Activated CD4-positive, alpha-beta T cell treated with anti-CD3 and anti-CD28 coated beads, Interleukin-2, amount 50 U/mL, for 48 hours (primary cell): ENCODE data around the gene OR56A4.
"Not testable (repeated sequence)": the region's sequence is repeated elsewhere in the genome, so short reads cannot be mapped to it uniquely, and the experiment has no call there.

Source experiments
- DNase-seq, 2 experiments: peaks; one replicate each; pipeline ENCODE4 v3.0.0-alpha.2; 2020

OR56A4 gene, protein sequence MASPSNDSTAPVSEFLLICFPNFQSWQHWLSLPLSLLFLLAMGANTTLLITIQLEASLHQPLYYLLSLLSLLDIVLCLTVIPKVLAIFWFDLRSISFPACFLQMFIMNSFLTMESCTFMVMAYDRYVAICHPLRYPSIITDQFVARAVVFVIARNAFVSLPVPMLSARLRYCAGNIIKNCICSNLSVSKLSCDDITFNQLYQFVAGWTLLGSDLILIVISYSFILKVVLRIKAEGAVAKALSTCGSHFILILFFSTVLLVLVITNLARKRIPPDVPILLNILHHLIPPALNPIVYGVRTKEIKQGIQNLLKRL

DNA sequence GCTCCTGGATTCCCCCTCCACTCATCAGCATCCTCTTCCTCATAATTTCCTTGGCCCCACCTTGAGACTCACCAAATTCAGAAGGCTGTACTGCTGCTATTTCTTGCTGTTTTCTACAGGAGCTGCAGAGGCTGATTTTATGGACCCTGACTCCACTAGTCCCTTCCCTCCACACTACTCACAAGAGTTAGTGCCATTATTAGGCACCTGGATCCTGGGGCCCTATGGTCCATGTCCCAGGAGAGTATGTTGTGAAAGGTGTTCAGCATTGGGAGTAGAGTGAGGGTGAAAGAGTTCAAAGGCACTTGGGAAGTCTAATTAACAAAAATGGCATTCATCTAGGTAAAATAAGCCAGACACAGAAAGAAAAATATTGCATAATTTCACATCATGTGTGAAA lies at the start of gene OR56A4:
Gene OR56A4 (minus strand): TSS at position 101 of the 400 bp plus-strand sequence. CDS start 3,954 bp downstream, outside the sequence.
- no peak for DNase-seq

DNA sequence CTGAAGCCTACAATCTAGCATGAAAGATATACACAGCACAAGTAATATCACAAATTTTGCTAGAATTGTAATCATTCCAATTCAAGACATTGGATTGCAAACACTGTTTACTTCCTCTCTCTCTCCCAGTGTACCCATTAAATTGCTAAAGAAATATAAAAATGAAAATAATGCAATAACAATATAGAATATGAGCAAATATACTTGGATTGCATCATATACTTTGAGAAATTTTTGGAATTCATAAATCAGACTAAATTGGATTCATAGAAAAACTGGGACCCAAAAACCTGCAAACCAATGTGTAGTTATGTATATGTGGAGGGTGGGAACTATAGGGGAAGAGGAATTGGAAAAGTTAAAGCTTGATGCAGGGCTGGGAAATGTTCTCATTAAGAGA lies 48.8 kb upstream of the OR56A4 start:
- DNase-seq: no peak

DNA sequence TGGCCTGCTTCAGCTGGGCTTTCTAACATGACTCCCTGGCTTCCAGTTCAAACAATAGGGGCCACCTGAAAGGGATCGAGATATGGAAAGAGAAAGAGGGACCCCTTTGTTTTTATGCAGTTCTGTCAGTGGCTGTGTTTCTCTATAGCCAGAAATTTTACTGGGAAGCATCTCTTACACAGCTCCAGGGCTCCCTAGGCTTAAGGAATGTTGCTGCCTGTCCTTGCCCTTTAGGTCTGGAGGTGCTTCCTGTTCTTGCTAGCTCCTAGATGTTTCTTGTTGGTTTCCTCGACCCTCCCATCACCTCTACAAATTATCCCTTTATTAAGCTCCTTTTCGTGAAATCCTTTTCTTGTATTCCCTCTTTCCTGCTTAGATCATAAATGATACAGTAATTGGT lies 45.6 kb upstream of the OR56A4 start:
- no peak for DNase-seq

DNA sequence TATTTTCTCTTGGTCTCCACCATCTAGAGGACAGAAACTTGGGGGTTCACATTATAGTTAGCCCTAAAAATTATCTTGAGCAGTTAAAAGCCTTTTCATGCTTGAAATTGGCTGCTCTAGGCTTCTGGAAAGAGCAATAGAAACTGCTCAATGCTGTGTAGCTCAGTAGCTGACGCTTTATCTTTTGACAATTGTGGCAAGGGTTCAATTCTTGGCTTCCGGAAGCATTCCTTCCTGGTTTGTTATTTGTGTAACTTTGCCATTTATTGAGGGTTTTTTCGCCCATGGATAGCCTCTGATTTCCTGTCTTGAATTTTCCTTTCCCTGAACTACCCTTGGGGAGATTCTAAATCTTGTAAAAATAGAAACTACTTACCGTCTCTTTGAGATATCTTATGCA lies 34.1 kb upstream of the OR56A4 start:
- no peak for DNase-seq

DNA sequence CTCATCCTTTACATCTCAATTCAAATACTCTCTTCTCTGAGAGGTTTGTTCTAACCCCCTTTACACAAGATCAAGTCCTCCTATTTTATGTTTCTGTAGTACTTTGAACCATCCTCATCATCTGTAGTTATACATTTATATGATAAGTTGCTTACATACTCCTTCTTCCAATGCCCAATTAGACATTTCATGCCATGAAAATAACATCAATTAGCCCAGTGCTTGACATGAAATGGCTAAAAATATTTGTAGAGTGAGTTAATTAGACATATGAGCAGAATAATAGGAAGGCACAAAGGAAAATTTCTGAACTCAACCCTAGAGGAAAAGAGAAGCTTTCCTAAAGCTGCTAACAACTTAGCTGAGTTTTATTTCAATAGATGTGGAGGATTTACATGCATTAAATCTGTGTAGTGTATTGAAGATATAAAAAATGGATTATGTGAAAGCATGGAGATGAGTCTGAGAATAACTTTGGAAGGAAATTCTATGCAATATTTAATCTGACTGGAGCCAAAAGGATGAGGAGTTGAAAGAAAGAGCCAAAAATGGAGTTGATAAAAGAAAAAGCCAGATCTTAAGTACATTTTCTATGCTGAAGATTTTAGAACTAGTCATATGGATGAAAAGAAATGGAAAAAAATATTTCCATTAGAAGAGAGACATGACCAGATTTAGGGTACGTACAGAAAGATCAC lies 24.1 kb upstream of the OR56A4 start, which contains the start of gene OR56A1:
Gene OR56A1 (minus strand): TSS at position 51 of the 698 bp plus-strand sequence. CDS start 3,066 bp downstream, outside the sequence.
- no peak for DNase-seq

DNA sequence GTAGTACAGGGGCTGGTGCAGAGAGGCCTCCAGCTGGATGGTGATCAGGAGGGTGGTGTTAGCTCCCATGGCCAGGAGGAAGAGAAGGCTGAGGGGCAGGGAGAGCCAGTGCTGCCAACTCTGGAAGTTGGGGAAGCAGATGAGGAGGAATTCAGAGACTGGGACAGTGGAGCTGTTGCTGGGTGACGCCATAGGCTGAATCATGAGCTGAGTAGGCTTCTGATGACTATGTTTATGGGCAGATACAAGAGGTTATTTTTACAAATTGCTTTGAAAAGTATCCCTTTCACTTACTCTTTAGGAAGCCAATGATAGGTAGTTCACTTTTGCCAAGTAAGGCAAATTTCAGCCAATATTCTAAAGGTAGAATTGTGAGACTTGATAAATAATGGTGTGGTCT lies 20.8 kb upstream of the OR56A4 start:
- DNase-seq: no peak

DNA sequence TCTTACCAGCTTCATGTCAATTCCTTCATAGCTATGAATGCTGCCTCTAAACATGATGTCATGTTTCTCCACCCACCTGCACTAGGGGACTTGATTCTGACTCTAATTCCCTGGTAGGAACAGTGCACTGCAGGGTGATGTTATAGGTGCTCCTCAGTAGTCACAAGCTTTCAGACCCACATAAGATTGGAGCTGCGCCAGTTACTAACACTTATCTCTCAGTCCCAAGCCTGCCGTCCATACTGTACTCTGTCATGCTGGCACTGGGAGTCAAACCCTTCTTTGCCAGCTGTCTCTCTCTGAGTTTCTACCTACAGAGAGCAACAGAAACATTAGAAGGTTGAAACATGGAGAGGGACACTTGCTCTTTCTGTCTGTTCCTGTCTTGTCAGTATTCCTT lies 18.3 kb upstream of the OR56A4 start:
- DNase-seq: no peak

DNA sequence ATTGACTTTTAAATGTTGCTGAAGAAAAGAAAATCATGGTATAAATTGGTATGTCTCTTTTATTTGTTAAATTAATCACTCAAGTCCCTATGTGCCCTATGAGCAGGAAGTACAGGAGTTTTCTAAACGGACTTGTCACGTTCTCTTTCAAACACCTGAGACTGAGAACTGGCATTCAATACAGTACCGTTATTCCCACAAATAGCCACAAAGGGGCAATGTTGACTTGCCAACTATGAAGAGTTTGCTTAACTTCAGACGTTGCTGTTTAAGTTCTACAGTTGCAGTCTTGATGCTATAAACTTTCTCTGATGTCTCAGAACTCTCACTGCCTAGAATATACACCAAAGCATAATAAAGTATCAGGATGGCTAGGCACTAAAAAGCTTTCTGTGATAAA lies 16.2 kb upstream of the OR56A4 start:
- no peak for DNase-seq

DNA sequence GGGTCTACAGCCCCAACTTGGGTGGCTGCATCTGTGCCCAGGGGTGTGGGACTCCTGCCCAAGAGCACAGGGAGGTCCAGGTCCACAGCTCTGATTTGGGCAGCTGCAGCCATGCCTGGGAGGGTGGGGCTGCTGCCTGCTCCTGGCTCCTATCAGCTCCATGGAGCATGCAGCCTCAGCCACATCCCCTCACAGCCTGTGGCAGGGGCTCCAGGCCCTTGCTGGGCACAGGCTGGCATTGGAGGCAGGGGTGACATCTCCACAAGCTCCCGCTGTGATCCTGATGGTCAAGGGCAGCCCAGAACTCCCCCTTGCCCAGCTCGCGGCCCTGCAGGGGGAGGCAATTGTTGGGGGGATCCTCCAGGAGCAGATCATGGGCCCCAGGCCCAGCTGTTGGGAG lies 6.3 kb upstream of the OR56A4 start:
- DNase-seq: no peak

DNA sequence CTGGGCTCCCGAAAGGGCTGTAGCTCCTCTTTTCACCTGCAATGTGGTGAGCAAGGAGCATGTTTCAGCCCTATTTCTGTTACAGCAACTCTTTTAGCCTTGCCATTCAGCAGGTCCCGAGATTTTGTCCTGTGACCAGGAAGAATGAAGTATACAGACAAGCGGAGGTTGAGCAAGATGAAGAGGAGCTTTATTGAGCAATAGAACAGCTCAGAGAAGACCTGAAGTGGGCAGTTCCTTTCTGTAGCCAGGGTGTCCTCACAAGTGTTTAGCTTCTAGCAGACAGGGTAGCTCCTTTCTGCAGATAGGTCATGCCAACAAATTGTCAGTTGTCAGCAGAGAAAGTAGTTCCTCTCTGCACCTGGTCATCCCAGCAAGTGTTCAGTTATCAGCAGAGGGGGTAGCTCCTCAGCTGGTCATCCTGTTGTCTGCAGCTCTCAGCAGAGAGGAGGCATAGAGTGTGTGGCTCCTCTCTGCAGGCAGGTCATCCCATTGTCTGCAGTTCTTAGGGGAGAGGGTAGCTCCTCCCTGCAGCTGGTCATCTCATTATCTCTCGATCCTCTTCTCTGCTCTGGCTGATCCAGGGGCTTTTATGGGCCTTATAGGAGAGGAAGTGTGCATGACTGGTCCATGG lies 5.4 kb upstream of the OR56A4 start:
- DNase-seq: no peak

DNA sequence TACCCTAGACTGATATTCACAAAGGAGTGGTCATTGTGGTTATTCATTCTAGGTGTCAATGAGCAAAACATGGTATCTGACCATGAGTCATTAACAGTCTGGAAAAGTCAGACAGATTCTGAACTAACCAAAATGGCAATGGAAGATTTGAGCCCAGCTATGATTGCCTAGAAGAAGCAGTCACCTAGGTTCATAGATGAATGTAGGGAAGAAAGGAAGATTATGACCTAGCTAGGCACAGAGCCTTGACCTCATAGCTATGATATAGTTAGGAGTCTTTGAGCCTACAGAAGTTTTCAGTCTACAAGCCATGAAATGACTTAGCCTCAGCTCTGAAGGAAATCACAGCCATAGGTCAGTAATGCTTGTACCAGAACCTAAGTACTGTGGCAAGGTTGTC lies 351 bp downstream of the OR56A4 start:
- no peak for DNase-seq

DNA sequence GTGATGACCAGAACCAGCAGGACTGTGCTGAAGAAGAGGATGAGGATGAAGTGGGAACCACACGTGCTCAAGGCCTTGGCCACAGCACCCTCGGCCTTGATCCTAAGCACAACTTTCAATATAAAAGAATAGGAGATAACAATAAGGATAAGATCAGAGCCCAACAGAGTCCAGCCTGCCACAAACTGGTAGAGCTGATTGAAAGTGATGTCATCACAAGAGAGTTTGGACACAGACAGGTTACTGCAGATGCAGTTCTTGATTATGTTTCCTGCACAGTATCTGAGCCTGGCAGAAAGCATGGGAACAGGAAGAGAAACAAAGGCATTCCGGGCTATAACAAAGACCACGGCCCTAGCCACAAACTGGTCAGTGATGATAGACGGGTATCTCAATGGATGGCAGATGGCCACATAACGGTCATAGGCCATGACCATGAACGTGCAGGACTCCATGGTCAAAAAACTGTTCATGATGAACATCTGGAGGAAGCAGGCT lies 4.5 kb downstream of the OR56A4 start:
- no peak for DNase-seq

DNA sequence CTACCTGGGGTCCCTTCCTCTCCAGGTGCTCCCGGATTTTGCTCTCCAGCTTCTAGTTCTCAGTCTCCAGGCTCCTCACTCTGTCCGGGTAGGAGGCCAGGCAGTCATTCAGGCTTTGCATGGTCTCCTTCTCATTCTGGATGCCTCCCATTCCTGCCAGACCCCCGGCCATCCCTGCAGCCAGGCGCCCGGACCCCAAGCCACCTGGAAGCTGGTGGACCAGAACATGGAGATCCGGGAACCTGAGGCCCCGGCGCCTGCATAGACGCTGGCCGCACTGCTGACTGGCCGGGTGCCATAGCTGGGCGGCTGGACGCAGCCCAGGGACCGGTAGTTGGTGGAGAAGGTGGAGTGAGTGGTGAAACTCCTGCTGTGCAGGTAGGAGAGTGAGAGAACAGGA lies 12.0 kb downstream of the OR56A4 start:
- no peak for DNase-seq

DNA sequence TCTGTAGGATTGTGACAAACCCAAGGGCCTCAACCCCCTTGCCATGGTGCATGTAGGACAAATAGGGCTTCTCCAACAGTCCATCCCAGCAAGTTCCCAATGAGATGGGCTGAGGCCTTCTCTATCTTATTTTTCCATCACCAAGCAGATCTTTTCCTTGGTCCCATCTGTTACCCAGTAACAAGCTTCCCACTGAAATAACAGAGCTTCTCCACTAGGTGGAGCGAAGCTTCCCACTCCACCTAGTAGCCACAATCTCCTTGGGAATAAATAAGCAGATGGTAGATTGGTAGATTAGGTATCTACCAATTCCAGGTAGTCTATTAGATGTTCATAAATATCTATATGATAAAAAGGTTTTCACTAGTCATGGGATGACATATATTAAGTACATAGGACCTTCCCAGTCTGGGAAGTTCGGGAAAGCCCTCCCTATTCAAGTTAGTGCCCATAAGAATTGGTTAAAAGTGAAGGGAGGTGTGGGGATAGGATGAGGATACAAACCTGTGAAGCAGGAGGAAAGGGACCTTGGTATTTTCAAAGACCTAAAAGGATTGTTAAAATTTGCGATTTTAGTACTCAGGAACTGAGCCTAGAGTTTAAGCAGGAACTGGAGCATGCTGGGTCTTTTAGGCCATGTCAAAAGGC lies 14.0 kb downstream of the OR56A4 start:
- DNase-seq: no peak

DNA sequence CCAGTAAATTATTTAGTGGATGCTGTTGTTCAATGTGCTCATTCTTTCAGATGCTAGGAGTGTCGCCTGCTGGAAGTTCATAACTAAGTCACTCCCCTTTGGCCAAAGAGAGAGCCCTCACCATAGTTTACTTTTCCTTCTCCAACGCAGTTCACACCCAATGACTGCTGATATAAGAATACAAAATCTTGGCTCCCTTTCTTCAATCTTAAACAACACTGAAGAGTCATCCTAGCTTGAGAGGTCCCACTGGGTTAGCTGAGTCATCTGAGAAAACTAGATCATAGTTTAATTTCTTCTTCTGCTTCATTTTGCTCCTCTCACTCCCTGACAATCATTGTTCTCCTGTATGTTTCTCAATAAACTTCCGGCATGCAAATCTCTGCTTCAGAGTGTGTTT lies 14.6 kb downstream of the OR56A4 start:
- DNase-seq: no peak

DNA sequence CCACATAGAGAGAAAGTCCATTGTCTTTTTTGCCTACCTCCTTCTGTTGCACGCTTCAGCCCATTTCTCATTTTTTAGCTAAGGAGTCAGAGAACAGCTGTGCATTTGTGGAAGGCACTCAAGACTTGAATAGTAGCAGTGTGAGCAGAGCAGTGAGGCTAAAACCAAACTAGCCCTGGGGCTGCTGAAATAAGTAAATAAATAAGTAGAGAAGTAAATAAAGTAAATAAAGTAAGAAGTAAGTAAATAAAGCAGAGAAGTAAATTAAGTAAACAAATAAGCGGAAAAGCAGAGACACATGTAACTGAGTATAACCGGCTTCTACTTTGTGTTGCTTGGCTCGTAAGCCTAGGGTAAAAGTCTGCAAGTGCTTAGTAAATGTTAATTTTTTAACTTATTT lies 17.5 kb downstream of the OR56A4 start:
- DNase-seq: no peak

DNA sequence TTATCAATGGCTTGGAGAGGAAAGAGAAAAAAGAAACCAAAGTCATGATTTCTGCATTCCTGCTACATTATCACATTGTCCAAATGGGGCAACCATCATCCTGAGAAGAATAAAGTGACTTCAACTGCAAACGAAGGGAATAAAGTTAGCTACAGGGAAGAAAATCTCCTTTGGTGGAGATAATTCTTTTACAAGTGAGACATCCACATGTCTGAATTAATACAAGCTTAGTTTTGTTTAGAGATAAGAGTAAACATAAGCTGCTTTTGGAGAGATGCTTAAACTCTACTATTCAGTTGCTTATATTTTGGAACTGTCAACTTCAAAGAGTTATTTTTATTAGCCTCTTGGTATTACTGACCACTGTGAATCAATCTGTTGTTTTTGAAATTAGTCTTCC lies 19.9 kb downstream of the OR56A4 start, which contains the start of gene OR52L1:
Gene OR52L1 (minus strand): TSS at position 101 of the 400 bp plus-strand sequence. CDS start 55 bp downstream, at position 46.
- no peak for DNase-seq

DNA sequence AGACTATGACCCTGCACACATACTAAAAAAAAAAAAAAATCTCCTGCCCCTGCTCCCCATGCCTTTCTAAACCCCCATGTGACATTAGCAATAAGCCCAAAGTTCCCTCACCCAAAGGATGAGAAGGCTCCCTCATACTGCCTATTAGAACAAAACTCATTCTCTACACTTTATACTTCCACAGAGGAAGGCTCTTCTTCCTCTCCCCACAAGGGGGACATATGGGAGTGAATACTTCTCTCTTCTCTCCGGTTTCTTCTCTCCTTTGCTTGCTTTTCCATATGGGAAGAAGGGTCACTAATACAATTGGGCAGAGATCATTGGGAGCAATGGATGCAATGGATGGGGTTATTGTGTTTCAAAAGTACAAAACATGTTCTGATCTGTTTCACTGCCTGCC lies 23.3 kb downstream of the OR56A4 start:
- no peak for DNase-seq

DNA sequence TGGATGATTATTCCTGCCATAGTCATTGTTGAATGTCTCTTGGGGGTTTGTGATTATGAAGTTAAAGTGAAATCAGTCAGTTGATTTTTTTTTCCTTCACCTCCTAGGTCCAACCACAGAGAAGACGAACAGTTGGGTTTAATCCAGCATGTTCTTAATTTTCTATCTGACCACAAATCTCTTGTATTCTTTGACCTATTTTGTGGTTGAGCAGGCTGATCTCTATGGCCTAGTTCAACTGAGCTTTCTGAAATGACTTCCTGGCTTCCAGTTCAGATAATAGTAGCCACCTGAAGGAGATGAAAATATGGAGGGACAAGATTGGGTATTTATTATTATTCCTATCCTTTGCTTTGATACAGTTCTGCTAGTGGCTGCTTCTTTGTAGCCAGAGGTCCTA lies 33.2 kb downstream of the OR56A4 start:
- DNase-seq: no peak

DNA sequence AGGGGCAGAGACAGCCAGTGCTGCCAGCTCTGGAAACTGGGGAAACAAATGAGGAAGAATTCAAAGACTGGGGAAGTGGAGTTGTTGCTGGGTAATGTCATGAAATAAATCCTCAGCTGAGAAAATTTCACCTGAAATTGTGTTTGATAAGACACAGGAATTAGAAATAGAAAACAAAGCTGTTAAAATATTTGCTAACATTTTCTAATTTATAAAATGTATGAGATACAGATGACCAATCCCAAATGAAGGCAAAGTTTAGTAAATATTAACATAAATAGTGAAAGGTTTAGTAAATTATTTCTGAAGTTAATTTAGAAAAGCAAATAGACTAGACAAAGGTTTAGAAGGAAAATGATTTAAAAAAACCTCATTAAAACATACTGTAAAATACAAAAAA lies 38.4 kb downstream of the OR56A4 start, which contains the start of gene OR56A5:
Gene OR56A5 (minus strand): TSS at position 101 of the 400 bp plus-strand sequence. CDS start 0 bp downstream, at position 101.
- no peak for DNase-seq

DNA sequence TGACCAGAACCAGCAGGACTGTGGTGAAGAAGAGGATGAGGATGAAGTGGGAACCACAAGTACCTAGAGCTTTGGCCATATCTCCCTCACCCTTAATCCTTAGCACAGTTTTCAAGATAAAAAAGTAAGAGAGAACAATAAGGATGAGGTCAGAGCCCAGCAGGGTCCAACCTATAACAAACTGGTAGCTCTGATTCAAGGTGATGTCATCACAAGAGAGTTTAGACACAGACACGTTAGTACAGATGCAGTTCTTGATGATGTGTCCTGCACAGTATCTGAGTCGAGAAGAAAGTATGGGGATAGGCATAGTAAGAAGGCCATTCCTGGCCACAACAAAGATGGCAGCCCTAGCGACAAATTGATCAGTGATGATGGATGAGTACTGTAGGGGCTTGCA lies 39.0 kb downstream of the OR56A4 start:
- no peak for DNase-seq

DNA sequence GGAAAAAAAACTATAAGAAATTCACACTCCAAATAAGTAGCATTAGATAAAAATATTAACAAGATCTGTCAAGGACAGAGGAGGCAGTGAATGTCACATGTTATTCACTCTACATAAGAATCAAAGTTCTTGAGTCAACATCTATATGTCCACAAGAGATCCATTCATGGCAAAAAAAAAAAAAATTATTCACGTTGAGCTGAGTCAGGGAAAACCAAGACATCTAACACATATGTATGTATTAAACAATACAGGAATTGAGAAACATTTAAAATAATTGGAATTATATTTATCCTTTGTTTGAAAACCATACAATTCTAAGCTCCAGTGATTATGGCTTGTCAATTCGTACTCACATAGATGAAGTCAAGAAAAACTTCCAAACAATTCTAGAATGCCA lies 39.8 kb downstream of the OR56A4 start:
- no peak for DNase-seq

DNA sequence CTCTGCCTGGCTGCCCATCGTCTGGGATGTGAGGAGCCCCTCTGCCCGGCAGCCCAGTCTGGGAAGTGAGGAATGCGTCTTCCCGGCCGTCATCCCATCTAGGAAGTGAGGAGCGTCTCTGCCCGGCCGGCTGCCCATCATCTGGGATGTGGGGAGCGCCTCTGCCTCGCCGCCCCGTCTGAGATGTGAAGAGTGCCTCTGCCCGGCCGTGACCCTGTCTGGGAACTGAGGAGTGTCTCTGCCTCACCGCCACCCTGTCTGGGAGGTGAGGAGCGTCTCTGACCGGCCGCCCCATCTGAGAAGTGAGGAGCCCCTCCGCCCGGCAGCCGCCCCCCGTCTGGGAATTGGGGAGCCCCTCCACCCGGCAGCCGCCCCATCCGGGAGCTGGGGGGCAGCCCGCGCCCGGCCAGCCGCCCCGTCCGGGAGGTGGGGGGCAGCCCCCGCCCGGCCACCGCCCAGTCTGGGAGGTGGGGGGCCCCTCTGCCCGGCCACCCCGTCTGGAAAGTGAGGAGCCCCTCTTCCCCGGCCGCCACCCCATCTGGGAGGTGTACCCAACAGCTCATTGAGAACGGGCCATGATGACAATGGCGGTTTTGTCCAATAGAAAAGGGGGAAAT lies 45.9 kb downstream of the OR56A4 start:
- not testable (repeated sequence) for DNase-seq
